GM23338 (cell line): ENCODE measurements around the gene GNB1L. TPM values are rescaled to one million over a fixed set of nuclear protein-coding genes. Genes with fewer than 3 reads are reported as not detected.
A peak's percentile ranks its signal among the peaks of the same experiment; 100 is the strongest.

Source experiments
- ATAC-seq: fragments of 200-7000 bp; cut with Tn5 transposase; 3 replicates; pipeline ENCODE4 v1.9.1; 2020
- DNase-seq: peaks from one replicate; pipeline ENCODE4 v3.0.0-alpha.2; 2015; ENCODE audit warnings: low spot score
- H2AFZ ChIP-seq: fragments of 200-600 bp; sonication (generic); 2 replicates; pipeline ENCODE4 v1.8.0; 2016; ENCODE audit warnings: antibody characterized with exemption, mild to moderate bottlenecking, moderate library complexity
- H3F3A ChIP-seq: fragments of 200-600 bp; sonication (generic); replicated peaks from 2 replicates; pipeline ENCODE4 v1.8.0; 2017; ENCODE audit warnings: antibody characterized with exemption, mixed run types, low read depth
- H3K27ac ChIP-seq: fragments of 200-600 bp; sonication (generic); 2 replicates; pipeline ENCODE4 v1.6.1; 2016; ENCODE audit warnings: low read depth
- H3K27me3 ChIP-seq: fragments of 200-600 bp; sonication (generic); 2 replicates; pipeline ENCODE4 v1.8.0; 2016; ENCODE audit warnings: mild to moderate bottlenecking, mixed run types, moderate library complexity; ENCODE audit not compliant: insufficient read depth
- H3K36me3 ChIP-seq: fragments of 200-600 bp; sonication (generic); 2 replicates; pipeline ENCODE4 v1.8.0; 2016; ENCODE audit warnings: mild to moderate bottlenecking; ENCODE audit not compliant: insufficient read depth
- H3K4me1 ChIP-seq: fragments of 200-600 bp; sonication (generic); 2 replicates; pipeline ENCODE4 v1.8.0; 2016; ENCODE audit warnings: mild to moderate bottlenecking, moderate library complexity; ENCODE audit not compliant: insufficient read depth
- H3K4me2 ChIP-seq: fragments of 200-600 bp; sonication (generic); 2 replicates; pipeline ENCODE4 v1.7.1; 2017; ENCODE audit warnings: mixed run types
- H3K4me3 ChIP-seq: fragments of 200-600 bp; sonication (generic); 2 replicates; pipeline ENCODE4 v1.6.1; 2016; ENCODE audit warnings: mixed run types
- H3K79me2 ChIP-seq: fragments of 200-600 bp; sonication (generic); replicated peaks from 2 replicates; pipeline ENCODE4 v1.8.0; 2017; ENCODE audit warnings: mild to moderate bottlenecking; ENCODE audit not compliant: insufficient read depth
- H3K9me2 ChIP-seq: fragments of 200-600 bp; sonication (generic); 2 replicates; pipeline ENCODE4 v1.8.0; 2017; ENCODE audit not compliant: insufficient read depth
- H4K20me1 ChIP-seq: fragments of 200-600 bp; sonication (generic); replicated peaks from 2 replicates; pipeline ENCODE4 v1.8.0; 2017; ENCODE audit warnings: mild to moderate bottlenecking; ENCODE audit not compliant: insufficient read depth
- H3K27ac Mint-ChIP-seq: 2 replicates; pipeline ENCODE4 v1.8.0; 2020; ENCODE audit warnings: inconsistent platforms, mild to moderate bottlenecking, moderate library complexity, mixed read lengths
- H3K27me3 Mint-ChIP-seq: 3 replicates; pipeline ENCODE4 v1.8.0; 2022; ENCODE audit warnings: low read depth, mild to moderate bottlenecking, moderate library complexity, mixed read lengths, inconsistent platforms; ENCODE audit not compliant: insufficient read depth, poor library complexity
- H3K36me3 Mint-ChIP-seq: 3 replicates; pipeline ENCODE4 v1.8.0; 2021; ENCODE audit warnings: low read depth, mild to moderate bottlenecking, inconsistent platforms, moderate library complexity, mixed read lengths
- H3K4me1 Mint-ChIP-seq: 3 replicates; pipeline ENCODE4 v1.8.0; 2020; ENCODE audit warnings: mild to moderate bottlenecking, inconsistent platforms, mixed read lengths
- H3K4me3 Mint-ChIP-seq: 3 replicates; pipeline ENCODE4 v1.8.0; 2021; ENCODE audit warnings: moderate library complexity, mild to moderate bottlenecking, inconsistent platforms, mixed read lengths
- H3K9me3 Mint-ChIP-seq: 3 replicates; pipeline ENCODE4 v1.8.0; 2020; ENCODE audit warnings: moderate library complexity, mild to moderate bottlenecking, inconsistent platforms, mixed read lengths
- CREB1 ChIP-seq: fragments of 250-450 bp; sonication (Bioruptor Pico); IDR thresholded peaks from 2 replicates; pipeline ENCODE4 v1.5.0; 2020; ENCODE audit warnings: low read depth, mild to moderate bottlenecking, moderate library complexity
- ETS1 ChIP-seq: IDR thresholded peaks from 2 replicates; pipeline ENCODE4 v1.6.1; 2016; ENCODE audit warnings: antibody characterized with exemption
- EZH2 ChIP-seq: fragments of 200-600 bp; sonication (generic); IDR thresholded peaks from one replicate; pipeline ENCODE4 v1.8.0; 2017; ENCODE audit warnings: antibody characterized with exemption, mild to moderate bottlenecking, low read depth; ENCODE audit not compliant: unreplicated experiment
- EZH2phosphoT487 ChIP-seq: fragments of 200-600 bp; sonication (generic); IDR thresholded peaks from one replicate; pipeline ENCODE4 v1.8.1; 2018; ENCODE audit warnings: antibody characterized with exemption; ENCODE audit not compliant: unreplicated experiment
- JUNB ChIP-seq: IDR thresholded peaks from one replicate; pipeline ENCODE4 v1.6.1; 2016; ENCODE audit warnings: antibody characterized with exemption; ENCODE audit not compliant: unreplicated experiment
- REST ChIP-seq: IDR thresholded peaks from one replicate; pipeline ENCODE4 v1.6.1; 2018; ENCODE audit warnings: antibody characterized with exemption; ENCODE audit not compliant: unreplicated experiment
- STAT1 ChIP-seq: IDR thresholded peaks from one replicate; pipeline ENCODE4 v1.6.1; 2016; ENCODE audit warnings: antibody characterized with exemption; ENCODE audit not compliant: unreplicated experiment
- ZNF114 ChIP-seq: fragments of 250-450 bp; sonication (Bioruptor Pico); IDR thresholded peaks from 2 replicates; pipeline ENCODE4 v1.5.0; 2020; ENCODE audit warnings: mild to moderate bottlenecking, moderate library complexity
- polyA plus RNA-seq: library from polyadenylated mRNA; unstranded; fragments of >200 nt; fragmentation: Nextera tagmentation; extraction: Ambion mirVana; gene quantifications from 2 replicates; pipeline ENCODE4 v1.2.1, GENCODE V29; 2016
- total RNA-seq: library from RNA; depleted of rRNA; stranded (reverse); fragments of >200 nt; shearing (Covaris generic); gene quantifications from 2 replicates; pipeline ENCODE4 v1.2.3, GENCODE V29; 2014

GNB1L gene
- total and polyA plus RNA-seq, 2 experiments from 2014 or later: 15.2 to 27.8 TPM

GRCh38 chr22:19756288-19757128 lies 98.2 kb downstream of the GNB1L start (continued):
- TF ChIP-seq ETS1 (no peak), JUNB (no peak), STAT1 (no peak), EZH2 (peak; percentile 92), REST (no peak), ZNF114 (CRISPR knock-in tag) (no peak), CREB1 (CRISPR knock-in tag) (no peak)

GRCh38 chr22:19755722-19756287 lies 98.9 kb downstream of the GNB1L start:
- Histone ChIP-seq H3K9me2 (no peaks in the 10 kb centered on the region), H3K4me3 (peak overlapping the region; percentile 53), H3K4me1 (peaks cover 17% of the 10 kb centered on the region), H3K79me2 (no peaks in the 10 kb centered on the region), H2AFZ (peak overlapping the region; percentile 78; the same call in 1 of the 2 replicates), H3K27ac (no peak overlapping the region), H3K36me3 (no peaks in the 10 kb centered on the region), H3F3A (peaks cover 13% of the 10 kb centered on the region; the same call in 1 of the 2 replicates), H3K4me2 (peak overlapping the region; percentile 78), H3K27me3 (peaks cover 82% of the 10 kb centered on the region), H4K20me1 (peaks cover 9% of the 10 kb centered on the region)
- Mint-ChIP-seq H3K36me3 (peaks cover 5% of the 10 kb centered on the region; the same call in 1 of the 3 replicates), H3K27ac (no peak overlapping the region), H3K4me1 (peaks cover 20% of the 10 kb centered on the region), H3K4me3 (peak overlapping the region; percentile 54), H3K27me3 (peaks cover 82% of the 10 kb centered on the region), H3K9me3 (no peaks in the 10 kb centered on the region; the same call in 2 of the 3 replicates)
- ATAC-seq (peak; percentile 4), DNase-seq (peak; percentile 55)
- TF ChIP-seq CREB1 (CRISPR knock-in tag) (no peak), EZH2phosphoT487 (peak; percentile 55), EZH2 (peak; percentile 99)
